ENCODE measurements around the gene TRIM66.

The TRIM66 gene

DNA sequence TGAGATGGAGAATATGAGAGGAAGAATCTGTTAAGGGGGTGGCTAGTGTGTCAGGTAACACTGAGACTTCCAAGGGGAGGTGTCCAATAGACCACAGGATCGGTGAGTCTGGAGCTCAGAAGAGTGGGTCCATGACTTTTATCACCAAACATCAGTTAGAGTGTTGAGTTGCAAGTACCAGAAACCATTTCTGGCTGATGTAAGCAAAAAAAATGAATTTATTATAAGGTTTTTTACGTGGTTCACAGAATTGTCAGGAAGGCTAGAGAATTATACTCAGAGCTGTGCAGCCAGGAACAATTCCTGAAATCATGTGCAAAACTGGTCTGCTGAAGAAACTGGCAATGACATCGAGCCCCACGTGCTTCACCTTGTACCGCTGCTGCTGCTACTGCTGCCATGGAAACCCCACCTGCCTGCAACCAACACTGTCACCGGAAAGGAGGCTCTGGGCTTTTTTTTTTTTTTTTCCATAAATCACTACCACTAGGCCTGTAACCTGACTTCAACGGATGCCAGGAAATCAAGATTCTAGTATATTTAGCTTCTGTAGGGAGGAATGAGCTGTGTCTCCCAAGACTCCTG lies 71.8 kb downstream of the TRIM66 start:
- no peak for DNase-seq (ENCODE audit: low read depth in 4 of 4, low spot score in 1 of 4)

DNA sequence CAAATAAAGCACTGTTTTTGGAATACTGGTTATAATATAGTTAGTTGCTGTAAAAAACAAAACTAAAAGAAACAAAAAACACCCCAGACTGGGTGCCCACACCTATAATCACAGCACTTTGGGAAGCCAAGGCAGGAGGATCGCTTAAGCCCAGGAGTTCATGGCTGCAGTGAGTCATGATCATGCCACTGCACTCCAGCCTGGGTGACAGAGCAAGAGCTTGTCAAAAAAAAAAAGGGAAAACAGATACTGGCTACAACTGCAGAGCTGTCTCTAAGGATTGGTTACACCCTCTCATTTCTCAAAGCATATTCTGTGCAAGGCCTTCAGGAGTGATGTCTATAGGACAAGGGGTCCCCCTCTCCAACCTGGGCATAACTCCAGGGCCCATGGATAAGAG lies 73.8 kb downstream of the TRIM66 start:
- no peak for DNase-seq (ENCODE audit: low read depth in 4 of 4, low spot score in 1 of 4)

DNA sequence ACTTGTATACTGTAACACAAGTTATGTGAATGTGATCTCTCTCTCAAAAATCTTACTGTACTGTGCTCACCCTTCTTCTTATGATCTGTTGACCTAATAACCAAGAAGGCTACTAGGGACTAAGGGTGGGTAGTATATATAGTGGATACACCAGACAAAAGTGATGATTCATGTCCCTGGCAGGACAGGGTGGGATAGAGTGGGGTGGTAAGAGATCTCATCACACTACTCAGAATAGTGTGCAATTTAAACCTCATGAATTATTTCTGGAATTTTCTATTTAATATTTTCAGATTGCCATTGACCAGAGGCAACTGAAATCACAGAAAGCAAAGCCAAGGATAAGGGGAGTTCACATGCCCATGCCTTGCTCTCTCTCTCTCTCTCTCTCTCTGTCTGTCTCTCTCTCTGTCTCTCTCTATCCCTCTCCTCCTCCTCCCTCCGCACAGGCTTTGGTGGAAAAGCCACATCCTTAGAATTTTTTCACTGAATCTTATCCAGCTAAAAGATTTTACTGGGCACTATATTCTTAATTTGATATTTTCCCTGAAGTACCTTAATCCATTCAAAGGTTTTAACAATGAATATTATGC lies 76.4 kb downstream of the TRIM66 start:
- DNase-seq (ENCODE audit: low read depth in 4 of 4, low spot score in 1 of 4): no peak

DNA sequence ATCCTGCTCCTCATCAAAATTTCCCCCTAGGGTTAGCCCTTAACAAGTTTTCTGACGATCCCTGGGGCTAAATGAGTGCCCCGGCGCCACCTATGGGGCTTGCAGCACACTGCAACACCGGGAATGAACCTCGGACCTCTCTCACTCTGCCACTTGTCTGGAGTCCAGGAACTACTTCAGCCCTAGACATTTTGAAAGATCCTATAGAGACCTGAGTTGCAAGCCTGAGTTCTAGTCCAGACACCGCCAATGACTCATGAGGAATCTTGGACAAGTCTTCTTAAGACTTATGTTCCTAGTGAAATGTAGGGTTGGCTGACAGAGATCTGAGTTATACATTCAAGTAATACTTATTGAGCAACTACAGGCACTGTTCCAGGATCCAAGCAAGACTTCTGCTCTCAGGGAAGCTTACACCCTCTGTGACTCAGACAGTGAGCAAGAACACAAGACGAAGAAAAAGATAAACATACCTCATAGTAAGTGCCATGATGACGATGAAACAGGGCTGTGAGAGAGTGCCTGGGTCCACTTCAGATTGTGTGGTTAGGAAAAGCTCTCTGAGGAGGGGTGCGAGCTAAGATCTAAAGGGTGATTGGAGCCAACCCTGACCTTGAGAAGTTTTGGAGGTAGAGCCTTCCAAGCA lies 78.3 kb downstream of the TRIM66 start:
- DNase-seq (ENCODE audit: low read depth in 4 of 4, low spot score in 1 of 4): peak in 2 of 4 experiments; percentile 7 to 16

DNA sequence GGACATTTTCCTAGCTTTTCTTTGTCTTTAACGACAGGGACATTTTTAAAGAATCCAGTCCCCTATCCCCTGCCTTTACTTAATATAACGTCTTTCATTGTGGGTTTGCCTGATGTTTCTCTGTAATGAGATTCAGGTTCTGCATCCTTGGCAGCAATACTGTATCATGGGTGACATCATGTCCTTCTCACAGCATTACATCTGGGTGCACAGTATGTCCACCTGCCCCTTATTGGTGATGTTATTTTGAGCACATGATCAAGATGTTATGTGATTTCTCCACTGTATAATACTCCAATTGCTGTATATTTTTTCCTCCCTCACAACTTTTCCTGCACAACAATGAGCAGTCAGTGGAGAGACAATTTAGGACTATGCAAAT lies 78.8 kb downstream of the TRIM66 start:
- no peak for DNase-seq (ENCODE audit: low read depth in 4 of 4, low spot score in 1 of 4)

DNA sequence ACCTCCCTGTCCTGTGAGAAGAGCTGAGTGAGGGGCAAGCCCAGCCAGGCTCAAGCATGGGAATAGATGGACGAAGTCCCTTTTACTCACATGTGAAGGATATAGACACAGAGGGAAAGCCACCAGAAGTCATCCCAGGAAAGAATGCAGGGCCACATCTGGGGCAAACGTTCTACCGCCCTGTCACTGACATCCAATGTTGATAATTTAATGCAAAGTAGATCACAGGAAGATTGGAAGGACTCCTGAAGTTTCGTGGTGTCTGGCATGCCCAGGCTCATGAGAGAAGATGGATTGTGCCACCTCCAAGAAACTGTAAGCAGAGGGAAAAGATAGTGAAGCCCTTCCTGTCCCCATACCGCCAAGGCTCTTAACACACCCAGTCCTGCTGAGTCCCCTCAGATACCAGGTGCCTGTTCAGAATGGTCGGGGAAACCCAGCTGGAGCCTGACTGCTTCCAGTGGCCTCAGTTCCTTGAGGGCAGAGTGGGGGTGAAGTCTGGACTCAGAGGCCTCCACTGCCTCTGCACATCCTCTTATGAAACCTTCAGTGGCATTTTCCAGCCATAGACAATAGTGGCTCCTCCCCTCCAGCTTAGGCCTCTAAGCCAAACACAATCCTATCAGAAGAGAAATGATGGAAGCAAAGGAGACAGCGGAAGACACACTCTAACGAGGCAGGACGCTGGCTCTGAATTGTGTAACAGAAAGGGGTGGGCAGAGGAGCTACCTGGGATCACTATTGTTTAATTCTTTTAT lies 80.9 kb downstream of the TRIM66 start:
- no peak for DNase-seq (ENCODE audit: low read depth in 4 of 4, low spot score in 1 of 4)

DNA sequence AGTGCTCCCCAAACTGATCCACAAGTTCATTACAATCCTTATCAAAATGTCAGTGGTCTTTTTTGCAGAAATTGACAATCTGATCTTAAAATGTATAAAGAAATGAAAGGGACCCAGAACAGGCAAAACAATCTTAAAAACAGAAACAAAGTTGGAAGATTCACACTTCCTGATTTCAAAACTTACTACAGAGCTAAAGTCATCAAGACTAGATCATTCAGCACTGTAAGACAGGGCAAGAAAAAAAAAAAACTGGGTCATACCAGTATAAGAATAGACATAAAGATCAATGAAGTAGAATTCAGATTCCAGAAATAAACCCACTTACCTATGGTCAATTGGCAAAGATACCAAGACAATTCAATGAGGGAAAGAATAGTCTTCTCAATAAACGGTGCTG lies 84.0 kb downstream of the TRIM66 start:
- no peak for DNase-seq (ENCODE audit: low read depth in 4 of 4, low spot score in 1 of 4)

DNA sequence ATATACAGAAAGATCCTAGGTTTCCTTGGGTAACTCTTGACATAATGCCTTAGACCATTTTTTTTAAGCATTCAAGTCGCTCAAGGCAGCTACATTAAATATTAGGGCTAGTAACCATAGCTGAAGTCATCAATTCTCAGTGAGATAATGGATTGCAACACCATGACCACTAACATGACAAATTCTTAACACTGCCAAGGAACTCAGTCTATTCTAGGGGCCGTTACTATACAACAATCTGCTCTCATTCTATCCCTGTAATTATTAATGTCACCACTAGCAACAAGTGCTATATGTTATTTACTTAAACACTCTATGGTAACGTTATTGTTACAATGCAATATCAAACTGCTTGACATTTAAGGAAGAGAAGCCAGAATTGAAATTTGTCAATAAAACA lies 85.3 kb downstream of the TRIM66 start:
- DNase-seq (ENCODE audit: low read depth in 4 of 4, low spot score in 1 of 4): no peak

DNA sequence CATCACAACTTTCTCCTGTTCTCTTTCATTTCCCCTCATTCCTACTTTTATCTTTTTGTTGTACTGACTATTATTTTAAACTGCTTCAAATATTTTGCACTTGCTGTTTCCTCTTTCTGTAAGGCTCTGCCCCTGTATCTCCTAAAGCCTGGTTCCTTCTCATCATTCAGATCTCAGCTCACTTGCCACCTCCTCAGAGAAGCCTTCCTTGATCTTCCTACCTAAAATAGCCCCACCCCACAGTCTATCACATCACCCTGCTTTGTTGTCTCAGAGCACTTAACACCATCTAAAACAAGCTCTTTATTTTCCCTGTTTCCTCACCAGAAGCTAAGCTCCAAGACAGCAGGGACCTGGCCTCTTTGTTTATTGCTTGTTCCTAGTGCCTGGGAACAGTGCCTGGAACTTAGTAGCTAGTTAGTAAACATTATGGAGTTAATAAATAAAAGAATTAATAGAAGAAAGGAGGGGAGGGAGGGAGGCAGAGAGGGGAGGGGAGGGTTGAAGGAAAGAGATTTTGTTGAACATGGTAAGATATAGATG lies 85.9 kb downstream of the TRIM66 start:
- no peak for DNase-seq (ENCODE audit: low read depth in 4 of 4, low spot score in 1 of 4)

DNA sequence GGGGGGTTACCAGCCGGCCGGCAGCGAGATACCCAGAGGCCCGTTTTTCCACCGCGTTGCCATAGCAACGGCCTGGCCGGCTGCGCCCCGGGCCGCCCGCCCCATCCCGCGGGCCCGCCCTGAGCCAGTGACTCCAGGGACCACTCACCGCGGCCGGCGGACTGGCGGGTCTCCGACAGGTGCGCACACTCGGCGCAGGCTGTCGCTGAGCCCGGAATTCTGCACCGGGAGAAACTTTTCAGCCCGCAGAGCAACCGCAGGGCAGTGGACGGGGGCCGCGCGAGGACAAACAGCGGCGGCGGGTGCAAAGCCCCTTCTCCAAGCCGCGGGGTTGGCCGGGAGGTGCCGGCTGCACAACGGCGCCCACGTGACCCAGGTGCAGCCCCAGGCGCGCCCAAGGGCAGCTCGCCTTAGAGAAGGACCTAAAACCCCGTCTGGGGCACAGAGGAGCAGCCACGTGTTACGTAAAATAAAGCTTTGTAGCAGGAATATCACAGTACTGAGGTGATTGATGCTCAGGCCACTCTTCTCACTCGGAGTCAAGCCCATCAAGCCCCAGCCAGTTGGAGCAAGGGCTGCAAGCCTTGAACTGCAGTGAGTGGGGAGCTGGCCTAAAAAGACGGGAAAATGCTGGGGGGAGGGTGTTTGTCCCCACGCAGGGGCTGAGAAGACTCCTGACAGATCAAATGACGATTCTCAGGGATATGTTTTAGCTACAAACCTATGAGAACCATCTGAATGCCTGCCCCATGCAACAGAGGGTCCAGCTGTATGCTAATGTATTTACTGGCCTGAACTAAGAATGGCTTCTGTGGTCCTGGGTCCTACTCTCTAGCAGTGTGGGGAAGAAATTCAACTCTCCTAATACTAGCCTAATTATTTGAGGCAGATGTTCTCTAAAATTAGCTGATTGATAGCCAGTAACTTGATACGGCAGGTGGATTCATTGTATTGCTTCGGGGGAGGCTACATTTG lies 88.2 kb downstream of the TRIM66 start, which contains the start of gene STK33:
Gene STK33 (minus strand): TSS at position 294 of the 975 bp plus-strand sequence. CDS start 119,323 bp downstream, outside the sequence.
- peak in 1 of 4 experiments; percentile 28 for DNase-seq (ENCODE audit: low read depth in 4 of 4, low spot score in 1 of 4)

DNA sequence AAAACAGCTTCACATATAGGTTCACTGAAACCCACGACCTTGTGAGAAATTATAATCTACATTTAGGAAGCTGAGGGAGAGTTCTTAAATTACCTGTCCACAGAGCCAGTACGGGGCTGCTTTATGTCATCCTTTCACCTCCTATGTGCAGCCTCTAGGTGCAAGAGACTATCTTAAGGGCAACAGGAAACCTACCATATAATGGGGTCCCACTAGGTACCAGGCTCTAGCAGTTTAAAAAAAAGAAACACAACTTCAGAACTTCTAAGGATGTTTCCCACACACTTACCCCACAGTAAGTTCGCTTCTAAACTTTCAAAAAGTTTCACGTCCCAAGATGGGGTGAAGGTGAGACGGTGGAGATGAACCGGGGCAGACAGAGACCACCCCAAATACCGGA lies 89.0 kb downstream of the TRIM66 start:
- no peak for DNase-seq (ENCODE audit: low read depth in 4 of 4, low spot score in 1 of 4)

DNA sequence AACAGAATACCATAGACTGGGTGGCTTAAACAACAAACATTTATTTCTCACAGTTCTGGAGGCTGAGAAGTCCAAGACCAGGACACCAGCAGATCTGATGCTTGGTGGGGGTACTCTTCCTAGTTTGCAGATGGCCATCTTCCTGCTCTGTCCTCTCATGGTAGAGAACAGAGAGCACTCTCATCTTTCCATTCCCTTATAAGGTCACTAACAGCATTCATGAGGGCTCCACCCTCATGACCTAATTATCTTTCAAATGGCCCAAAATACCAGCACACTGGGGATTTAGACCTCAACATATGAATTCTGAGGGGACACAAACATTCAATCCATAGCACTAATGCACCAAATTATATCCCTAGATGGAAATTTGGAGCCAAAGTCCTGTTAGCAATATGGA lies 94.5 kb downstream of the TRIM66 start:
- DNase-seq (ENCODE audit: low read depth in 4 of 4, low spot score in 1 of 4): no peak

DNA sequence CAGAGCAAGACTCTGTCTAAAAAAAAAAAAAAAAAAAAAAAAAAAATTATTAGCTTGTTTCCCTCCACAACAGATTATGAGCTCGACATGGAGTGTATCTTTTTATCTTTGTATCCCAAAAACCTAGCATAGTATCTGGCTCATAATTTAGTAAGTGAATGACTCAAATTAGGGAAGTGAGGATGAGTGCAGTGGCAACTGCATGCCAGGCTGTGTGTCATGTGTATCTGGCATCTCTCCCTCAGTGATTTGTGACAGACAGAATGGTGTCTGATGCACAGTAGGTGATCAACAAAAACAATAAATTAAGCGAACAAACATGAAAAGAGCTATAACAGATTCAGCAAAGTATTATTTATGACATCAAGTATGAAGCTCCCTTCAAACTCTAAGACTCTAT lies 95.7 kb downstream of the TRIM66 start:
- DNase-seq (ENCODE audit: low read depth in 4 of 4, low spot score in 1 of 4): no peak

DNA sequence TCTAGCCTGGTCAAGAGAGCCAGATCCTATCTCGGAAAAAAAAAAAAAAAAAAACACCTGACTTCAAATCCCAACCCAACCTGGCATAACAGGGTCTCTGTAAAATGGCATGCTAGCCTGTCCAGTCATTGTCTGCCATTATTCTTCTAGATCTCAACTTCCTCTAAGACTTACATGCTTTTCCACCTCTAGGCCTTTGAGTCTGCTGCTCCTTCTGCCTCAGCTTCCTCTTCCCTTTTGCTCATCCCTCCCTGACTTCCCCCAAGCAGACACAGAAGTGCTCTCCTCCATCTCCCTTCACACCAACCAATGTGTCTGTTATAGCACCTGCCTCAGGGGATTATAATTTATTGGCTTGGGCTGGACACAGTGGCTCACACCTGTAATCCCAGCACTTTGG lies 96.3 kb downstream of the TRIM66 start:
- no peak for DNase-seq (ENCODE audit: low read depth in 4 of 4, low spot score in 1 of 4)

DNA sequence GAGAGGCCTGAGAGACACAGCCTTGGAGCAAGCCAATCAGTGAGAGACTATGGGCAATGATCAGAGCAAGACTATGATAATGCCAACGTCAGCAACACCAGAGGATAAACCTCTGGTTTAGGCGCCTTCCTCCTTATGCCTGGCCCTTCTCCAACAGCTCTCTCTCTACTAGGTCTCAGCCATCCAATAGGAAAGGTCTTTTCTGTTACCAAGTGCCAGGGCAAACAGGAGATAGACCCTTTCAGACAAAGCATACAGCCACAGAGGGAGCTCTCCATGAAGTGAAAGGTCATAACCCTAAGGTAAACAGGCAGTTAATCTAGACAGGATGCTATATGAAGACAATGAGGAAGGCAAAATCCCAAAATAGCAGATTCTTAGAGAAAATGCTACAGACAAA lies 98.0 kb downstream of the TRIM66 start:
- DNase-seq (ENCODE audit: low read depth in 4 of 4, low spot score in 1 of 4): no peak

DNA sequence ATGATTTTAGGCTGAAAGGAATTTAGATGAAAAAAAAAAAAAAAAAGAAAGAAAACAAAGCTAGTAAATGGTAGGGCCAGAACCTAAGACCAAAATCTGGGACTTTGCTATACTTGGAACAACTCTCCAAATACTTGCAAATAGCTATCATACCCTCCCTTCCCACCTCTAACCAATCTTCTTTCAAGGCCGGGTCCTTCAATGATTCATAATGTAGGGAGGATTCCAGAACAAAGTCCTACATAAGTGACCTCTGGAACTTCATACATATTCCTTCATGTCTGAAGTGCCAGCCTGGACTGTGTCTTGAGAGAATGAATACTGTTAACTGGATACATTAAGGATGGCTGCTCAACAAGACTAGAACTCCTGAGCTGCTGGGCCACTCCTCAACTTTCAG lies 98.4 kb downstream of the TRIM66 start:
- no peak for DNase-seq (ENCODE audit: low read depth in 4 of 4, low spot score in 1 of 4)

DNA sequence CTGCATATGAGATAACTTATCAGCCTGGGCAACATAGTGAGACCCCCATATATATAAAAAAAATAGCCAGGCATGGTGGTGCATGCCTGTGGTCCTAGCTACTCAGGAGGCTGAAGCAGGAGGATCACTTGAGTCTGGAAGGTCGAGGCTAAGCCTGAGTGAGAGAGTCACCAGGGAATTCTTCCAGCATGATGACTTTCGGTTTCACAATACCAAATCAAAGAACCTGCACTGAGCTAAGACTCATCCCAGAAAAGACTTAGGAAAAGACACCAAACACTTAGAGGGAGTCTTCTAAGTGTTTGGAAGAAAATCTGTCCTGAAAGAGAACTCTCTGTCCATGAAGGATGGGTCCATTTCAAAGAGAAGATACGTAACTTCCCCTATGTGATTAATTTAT lies 101.2 kb downstream of the TRIM66 start:
- DNase-seq (ENCODE audit: low read depth in 4 of 4, low spot score in 1 of 4): no peak

DNA sequence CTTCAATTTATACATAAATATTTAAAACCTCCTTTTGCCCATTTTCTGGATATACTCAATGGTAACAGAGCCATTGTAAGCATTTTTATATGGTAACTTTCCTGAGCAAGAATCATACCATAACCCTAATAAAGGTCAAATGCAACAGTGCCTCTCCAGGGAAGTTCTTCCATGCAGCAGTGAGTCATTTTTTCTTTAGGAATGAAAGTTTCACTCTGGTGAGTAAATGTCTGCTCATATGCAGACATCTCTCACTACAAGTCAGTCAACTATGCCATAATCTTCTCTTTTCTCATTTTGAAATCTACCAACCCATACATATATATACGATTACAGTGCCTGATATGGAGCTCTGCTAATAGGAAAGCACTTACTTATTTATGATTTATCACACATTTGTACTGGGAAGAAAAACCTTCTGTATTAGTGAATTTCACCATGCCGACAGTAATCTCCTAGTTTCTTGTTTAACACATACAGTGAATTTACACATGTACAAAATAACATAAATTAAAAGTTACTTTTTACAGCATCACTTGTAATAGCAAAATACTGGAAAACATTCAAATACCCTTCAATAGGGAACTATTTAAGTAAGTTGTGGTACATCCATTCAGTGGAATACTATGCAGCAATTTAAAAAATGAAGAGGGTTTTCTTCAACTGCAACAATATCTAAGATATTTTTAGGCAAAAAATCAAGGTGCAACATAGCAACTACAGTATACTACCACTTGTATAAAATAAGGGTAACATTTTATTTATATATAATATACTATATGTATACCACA lies 104.5 kb downstream of the TRIM66 start:
- DNase-seq (ENCODE audit: low read depth in 4 of 4, low spot score in 1 of 4): no peak

DNA sequence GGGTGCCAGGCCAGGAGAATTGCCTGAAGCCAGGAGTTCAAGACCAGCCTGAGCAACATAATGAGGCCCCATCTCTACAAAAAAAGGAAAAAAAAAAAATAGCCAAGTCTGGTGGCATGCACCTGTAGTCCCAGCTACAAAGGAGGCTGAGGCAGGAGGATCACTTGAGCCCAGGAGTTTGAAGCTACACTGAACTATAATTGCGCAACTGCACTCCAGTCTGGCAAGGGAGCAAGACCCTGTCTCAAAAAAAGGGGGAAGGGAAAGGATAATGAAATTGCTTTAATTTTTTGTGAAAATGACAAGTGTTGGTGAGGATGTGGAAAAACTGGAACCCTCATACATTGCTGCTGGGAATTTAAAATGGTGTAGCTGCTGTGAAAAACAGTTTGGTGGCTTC lies 107.7 kb downstream of the TRIM66 start:
- DNase-seq (ENCODE audit: low read depth in 4 of 4, low spot score in 1 of 4): no peak

DNA sequence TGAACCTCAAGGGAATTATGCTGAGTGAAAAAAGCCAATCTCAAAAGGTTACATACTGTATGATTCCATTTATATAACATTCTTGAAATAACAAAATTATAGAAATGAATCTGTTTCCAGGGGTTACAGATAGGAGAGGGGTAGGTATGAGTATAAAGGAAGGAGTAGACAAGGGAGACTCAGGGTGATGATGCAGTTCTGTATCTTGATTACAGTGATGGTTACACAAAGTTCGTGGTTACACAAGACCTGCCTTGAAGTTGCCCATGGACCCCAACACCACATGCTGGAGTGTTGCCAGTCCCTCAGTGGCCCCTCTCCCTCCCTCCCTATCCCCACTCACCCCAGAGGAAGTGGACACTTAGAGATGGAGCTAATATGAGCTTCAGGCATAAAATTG lies 108.7 kb downstream of the TRIM66 start:
- DNase-seq (ENCODE audit: low read depth in 4 of 4, low spot score in 1 of 4): no peak

All from stimulated activated CD4-positive, alpha-beta T cell treated with anti-CD3 and anti-CD28 coated beads, Interleukin-1b, Interleukin-23, amount 100 ng/mL, for 24 hours (primary cell).